Sigmoid colon (tissue), 4 donors: ENCODE measurements around the gene DGKD.

Experiments used
- CTCF ChIP-seq, 4 experiments: fragments of 450-650 bp in 3 of 4; fragments of 200-600 bp in 1 of 4; IDR thresholded peaks; one replicate each; pipeline ENCODE4 v1.5.1; 2016 to 2019; ENCODE audit warnings: antibody characterized with exemption in 4 of 4, mild to moderate bottlenecking in 3 of 4, moderate library complexity in 2 of 4
- EP300 ChIP-seq, 4 donors: sonication (generic); formaldehyde crosslinking; IDR thresholded peaks; one replicate each; pipeline ENCODE4 v1.6.1; 2017; ENCODE audit warnings: antibody characterized with exemption in 4 of 4
- POLR2A ChIP-seq, 2 donors: fragments of 450-650 bp; IDR thresholded peaks; one replicate each; pipeline ENCODE4 v1.6.1; 2016; ENCODE audit warnings: antibody characterized with exemption in 2 of 2, mild to moderate bottlenecking in 2 of 2, moderate library complexity in 2 of 2

GRCh38 chr2:233449921-233450863, 95.9 kb downstream of the DGKD start:
- TF ChIP-seq EP300 (IDR thresholded peaks at IDR 0.05): no peak
- no peak for TF ChIP-seq POLR2A (IDR thresholded peaks at IDR 0.05)
- no peak for TF ChIP-seq CTCF (IDR thresholded peaks at IDR 0.05)
